SK-N-MC (cell line): ENCODE results near the gene TRAPPC2L.

ENCODE experiments used
- EZH2 ChIP-seq: fragments of 200-600 bp; sonication (generic); IDR thresholded peaks from one replicate; pipeline ENCODE4 v1.6.1; 2017; ENCODE audit warnings: antibody characterized with exemption
- POLR2AphosphoS5 ChIP-seq: IDR thresholded peaks from 2 replicates; pipeline ENCODE4 v1.6.1; 2012; ENCODE audit warnings: mild to moderate bottlenecking, low read depth, low read length, borderline replicate concordance

- TF ChIP-seq POLR2AphosphoS5 (no peak), EZH2 (no peak)
These were observed 6.5 kb downstream of the TRAPPC2L start for GRCh38 chr16:88863426-88863825.
